Liver (tissue), 3 donors: Measurements from ENCODE around the gene SEMA3B.
A peak's percentile ranks its signal among the peaks of the same experiment; 100 is the strongest.

Experiments used
- EGR1 ChIP-seq, 2 donors: IDR thresholded peaks; 2 replicates each; pipeline ENCODE4 v1.6.1; 2016 to 2018; ENCODE audit warnings: antibody characterized with exemption in 2 of 2, low read depth in 2 of 2
- FOXA1 ChIP-seq: IDR thresholded peaks from 2 replicates; pipeline ENCODE4 v1.6.1; 2016; ENCODE audit warnings: antibody characterized with exemption
- FOXA2 ChIP-seq: IDR thresholded peaks from 2 replicates; pipeline ENCODE4 v1.6.1; 2016; ENCODE audit warnings: antibody characterized with exemption
- GABPA ChIP-seq, 2 donors: IDR thresholded peaks in 1 of 2; conservative IDR thresholded peaks in 1 of 2; 2 replicates each; pipeline ENCODE4 v1.6.1; 2016; ENCODE audit warnings: antibody characterized with exemption in 2 of 2, mild to moderate bottlenecking in 1 of 2, moderate library complexity in 1 of 2
- JUND ChIP-seq, 2 donors: IDR thresholded peaks; 2 replicates each; pipeline ENCODE4 v1.6.1; 2016; ENCODE audit warnings: antibody characterized with exemption in 2 of 2
- RAD21 ChIP-seq, 2 donors: IDR thresholded peaks; 2 replicates each; pipeline ENCODE4 v1.6.1; 2016; ENCODE audit warnings: antibody characterized with exemption in 2 of 2, mild to moderate bottlenecking in 2 of 2
- REST ChIP-seq: IDR thresholded peaks from 2 replicates; pipeline ENCODE4 v1.6.1; 2016; ENCODE audit warnings: antibody characterized with exemption, mild to moderate bottlenecking
- SP1 ChIP-seq: IDR thresholded peaks from 2 replicates; pipeline ENCODE4 v1.6.1; 2018; ENCODE audit warnings: antibody characterized with exemption, mild to moderate bottlenecking
- TAF1 ChIP-seq: conservative IDR thresholded peaks from 2 replicates; pipeline ENCODE4 v1.6.1; 2016; ENCODE audit warnings: antibody characterized with exemption, mild to moderate bottlenecking
- YY1 ChIP-seq: IDR thresholded peaks from 2 replicates; pipeline ENCODE4 v1.6.1; 2016; ENCODE audit warnings: antibody characterized with exemption, mild to moderate bottlenecking
- ZBTB33 ChIP-seq: IDR thresholded peaks from 2 replicates; pipeline ENCODE4 v1.6.1; 2016; ENCODE audit warnings: antibody characterized with exemption
- TF ChIP-seq, protein P1 (sequence below): fragments of 150-350 bp; IDR thresholded peaks from 2 replicates; pipeline ENCODE4 v1.5.1; 2017; ENCODE audit warnings: improper control_type of control experiment, low read depth, low read length; ENCODE audit not compliant: missing input control
- TF ChIP-seq, protein P2 (sequence below): IDR thresholded peaks from 2 replicates; pipeline ENCODE4 v1.6.1; 2016; ENCODE audit warnings: antibody characterized with exemption
- TF ChIP-seq, protein P3 (sequence below): IDR thresholded peaks from 2 replicates; pipeline ENCODE4 v1.6.1; 2016; ENCODE audit warnings: antibody characterized with exemption
- donor health status: healthy.
- donor health status: healthy.

- no peak for TF ChIP-seq TAF1
- TF ChIP-seq SP1, result peak; percentile 94
- TF ChIP-seq, protein P1, sequence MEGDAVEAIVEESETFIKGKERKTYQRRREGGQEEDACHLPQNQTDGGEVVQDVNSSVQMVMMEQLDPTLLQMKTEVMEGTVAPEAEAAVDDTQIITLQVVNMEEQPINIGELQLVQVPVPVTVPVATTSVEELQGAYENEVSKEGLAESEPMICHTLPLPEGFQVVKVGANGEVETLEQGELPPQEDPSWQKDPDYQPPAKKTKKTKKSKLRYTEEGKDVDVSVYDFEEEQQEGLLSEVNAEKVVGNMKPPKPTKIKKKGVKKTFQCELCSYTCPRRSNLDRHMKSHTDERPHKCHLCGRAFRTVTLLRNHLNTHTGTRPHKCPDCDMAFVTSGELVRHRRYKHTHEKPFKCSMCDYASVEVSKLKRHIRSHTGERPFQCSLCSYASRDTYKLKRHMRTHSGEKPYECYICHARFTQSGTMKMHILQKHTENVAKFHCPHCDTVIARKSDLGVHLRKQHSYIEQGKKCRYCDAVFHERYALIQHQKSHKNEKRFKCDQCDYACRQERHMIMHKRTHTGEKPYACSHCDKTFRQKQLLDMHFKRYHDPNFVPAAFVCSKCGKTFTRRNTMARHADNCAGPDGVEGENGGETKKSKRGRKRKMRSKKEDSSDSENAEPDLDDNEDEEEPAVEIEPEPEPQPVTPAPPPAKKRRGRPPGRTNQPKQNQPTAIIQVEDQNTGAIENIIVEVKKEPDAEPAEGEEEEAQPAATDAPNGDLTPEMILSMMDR, result no peak
- peak; percentile 88 for TF ChIP-seq ZBTB33
- peak; percentile 85 for TF ChIP-seq REST
- TF ChIP-seq JUND (IDR thresholded peaks at IDR 0.05), result peak; percentile 79 to 90
- peak; percentile 95 for TF ChIP-seq FOXA2
- TF ChIP-seq GABPA (IDR thresholded peaks at IDR 0.05 in 1 of 2, conservative IDR thresholded peaks at IDR 0.05 in 1 of 2), result peak in 1 of 2 donors; percentile 82
- peak in 1 of 2 donors; percentile 12 for TF ChIP-seq EGR1 (IDR thresholded peaks at IDR 0.05; ENCODE audit: low read depth in 2 of 2)
- TF ChIP-seq, protein P2, sequence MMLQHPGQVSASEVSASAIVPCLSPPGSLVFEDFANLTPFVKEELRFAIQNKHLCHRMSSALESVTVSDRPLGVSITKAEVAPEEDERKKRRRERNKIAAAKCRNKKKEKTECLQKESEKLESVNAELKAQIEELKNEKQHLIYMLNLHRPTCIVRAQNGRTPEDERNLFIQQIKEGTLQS, result peak; percentile 5
- peak in 1 of 2 donors; percentile 51 for TF ChIP-seq RAD21 (IDR thresholded peaks at IDR 0.05)
- TF ChIP-seq, protein P3, sequence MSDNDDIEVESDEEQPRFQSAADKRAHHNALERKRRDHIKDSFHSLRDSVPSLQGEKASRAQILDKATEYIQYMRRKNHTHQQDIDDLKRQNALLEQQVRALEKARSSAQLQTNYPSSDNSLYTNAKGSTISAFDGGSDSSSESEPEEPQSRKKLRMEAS, result peak; percentile 89
- TF ChIP-seq FOXA1, result peak; percentile 89
- peak; percentile 61 for TF ChIP-seq YY1
Observed at GRCh38 chr3:50299638-50299928, 30.6 kb downstream of the SEMA3B start.
